ENCODE results near the gene TNFRSF25. TPM values are rescaled to one million over a fixed set of nuclear protein-coding genes. Genes with fewer than 3 reads are reported as not detected.
A peak's percentile ranks its signal among the peaks of the same experiment; 100 is the strongest.

The TNFRSF25 gene
- total RNA-seq, 1 experiment from 2014 or later: 19.4 TPM

GRCh38 chr1:6485168-6486101, 19.5 kb upstream of the TNFRSF25 start:
- Histone ChIP-seq H3K9me3 (ENCODE audit: control insufficient read depth, low read depth, low read length) (no peaks in the 10 kb centered on the region), H3K56ac (ENCODE audit: insufficient read length, low read depth, low read length) (no peak overlapping the region), H2BK20ac (ENCODE audit: low read depth, low read length, poor library complexity, severe bottlenecking) (no peak overlapping the region), H3K4ac (ENCODE audit: low read depth, low read length) (no peak overlapping the region), H3K79me1 (ENCODE audit: insufficient read depth, low read depth, low read length, poor library complexity, severe bottlenecking) (no peaks in the 10 kb centered on the region), H3K4me1 (ENCODE audit: insufficient read depth, low read length) (no peaks in the 10 kb centered on the region), H3T11ph (ENCODE audit: low read length) (no peak overlapping the region), H2BK15ac (ENCODE audit: low read depth, low read length) (no peak overlapping the region), H3K23ac (ENCODE audit: insufficient read length, low read depth, low read length) (no peak overlapping the region), H3K27me3 (ENCODE audit: insufficient read depth, low read length) (no peaks in the 10 kb centered on the region), H4K20me1 (ENCODE audit: control insufficient read depth, insufficient read depth, insufficient read length) (no peaks in the 10 kb centered on the region), H4K91ac (ENCODE audit: insufficient read length, low read depth, low read length) (no peak overlapping the region), H4K8ac (replicated peaks; ENCODE audit: insufficient read length, low read depth, low read length) (no peak overlapping the region), H4K5ac (ENCODE audit: insufficient read length, low read depth, low read length) (no peak overlapping the region), H3K23me2 (ENCODE audit: insufficient read length, low read depth, low read length, poor library complexity, severe bottlenecking) (peaks cover 10% of the 10 kb centered on the region), H3K9ac (ENCODE audit: extremely low read depth, insufficient read length, low read length) (peak overlapping the region; percentile 30), H3K18ac (ENCODE audit: insufficient read length, low read depth, low read length) (peak overlapping the region; percentile 54), H3K4me2 (ENCODE audit: insufficient read depth, insufficient read length, low read length) (peak overlapping the region; percentile 63), H2AFZ (ENCODE audit: low read length) (no peak overlapping the region), H3K27ac (ENCODE audit: insufficient read length, low read depth, low read length) (no peak overlapping the region), H3K79me2 (ENCODE audit: insufficient read depth, low read length) (0 out of 2 replicates have a peak, but pooled peaks cover 1% of the 10 kb centered on the region), H2BK120ac (ENCODE audit: low read depth, low read length, poor library complexity, severe bottlenecking) (no peak overlapping the region), H2BK12ac (ENCODE audit: insufficient read length, low read depth, low read length) (no peak overlapping the region), H2AK5ac (ENCODE audit: insufficient read length, low read length) (no peak overlapping the region), H3K14ac (ENCODE audit: insufficient read depth, low read length) (peak overlapping the region; percentile 76; the same call in 1 of the 2 replicates), H2BK5ac (ENCODE audit: insufficient read length, low read length) (no peak overlapping the region)
- H3K36me3 Mint-ChIP-seq (ENCODE audit: insufficient read depth in 1 of 3, low read depth in 3 of 3): peaks cover 0 to 3% (median 3%) of the 10 kb centered on the region in 3 experiments; a peak in 3 of 7 replicates
- H3K27ac Mint-ChIP-seq: no peak overlapping the region
- TF ChIP-seq CTCF (conservative IDR thresholded peaks at IDR 0.05): no peak
- peaks cover 14 to 20% of the 10 kb centered on the region in 2 experiments for H3K4me1 Mint-ChIP-seq
- H3K27me3 Mint-ChIP-seq (ENCODE audit: low read depth): peaks cover 5% of the 10 kb centered on the region
- DNase-seq: no peak
- peak overlapping the region; percentile 75 to 78 for H3K4me3 Mint-ChIP-seq
- no peaks in the 10 kb centered on the region; a peak in 1 of 5 replicates for H3K9me3 Mint-ChIP-seq
- WGBS (ENCODE audit: extremely low coverage, insufficient read length, low lambda C conversion rate): no CpG with 5 or more reads among the region's 80 CpGs

Measured in H9 (cell line).